NCI-H2171 treated with DMSO at 0.1 percent for 48 hours (cell line): ENCODE measurements around the gene ZNF484.
"Not testable (repeated sequence)": the region's sequence is repeated elsewhere in the genome, so short reads cannot be mapped to it uniquely, and the experiment has no call there.

Experiments
- DNase-seq: peaks from one replicate; lab custom pipeline; 2025; lab: John Stamatoyannopoulos, UW

Gene ZNF484

DNA sequence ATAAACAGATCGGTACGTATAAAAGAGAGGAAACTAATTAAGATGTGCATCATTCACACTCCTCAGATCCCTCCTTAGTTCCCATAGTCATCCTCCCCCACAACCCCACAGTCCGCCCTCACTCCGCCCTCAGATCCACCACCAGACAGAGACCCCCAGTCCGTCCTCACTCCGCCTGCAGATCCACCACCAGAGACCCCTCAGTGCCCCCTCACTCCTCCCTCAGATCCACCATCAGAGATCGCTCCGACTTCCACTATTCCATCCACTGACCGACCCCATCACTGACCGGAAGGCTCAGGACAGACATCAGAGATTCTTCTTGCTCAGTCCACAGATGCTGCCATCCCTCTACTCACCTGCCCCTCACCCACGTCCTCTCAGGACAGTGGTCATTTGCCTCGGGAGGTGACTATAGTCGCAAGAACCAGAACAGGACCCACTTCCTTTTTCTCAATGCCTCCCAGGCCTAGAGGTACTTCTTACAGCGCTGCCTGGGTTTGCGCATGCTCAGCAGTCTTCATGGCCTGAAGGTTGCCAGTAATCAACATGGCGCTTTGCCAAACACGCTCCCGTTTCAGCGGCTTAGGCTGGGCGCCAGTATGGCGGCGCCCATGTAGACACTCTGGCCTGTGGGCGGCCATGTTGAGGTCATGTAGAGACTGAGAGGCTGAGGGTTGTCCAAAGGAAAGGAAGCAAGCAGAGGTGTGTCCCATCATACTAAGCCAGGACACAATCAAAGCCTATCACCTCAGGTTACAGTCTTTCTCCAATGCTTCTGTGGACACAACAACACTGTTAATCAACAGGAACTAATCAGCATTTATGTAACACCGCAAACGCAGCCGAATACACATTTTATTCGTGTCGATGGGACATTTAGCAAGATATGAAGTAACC, at the start of gene ZNF484:
TSS of gene ZNF484 (minus strand) at position 508 of the 900 bp plus-strand sequence. CDS start 3,009 bp downstream, outside the sequence.
- DNase-seq = peak; percentile 97

DNA sequence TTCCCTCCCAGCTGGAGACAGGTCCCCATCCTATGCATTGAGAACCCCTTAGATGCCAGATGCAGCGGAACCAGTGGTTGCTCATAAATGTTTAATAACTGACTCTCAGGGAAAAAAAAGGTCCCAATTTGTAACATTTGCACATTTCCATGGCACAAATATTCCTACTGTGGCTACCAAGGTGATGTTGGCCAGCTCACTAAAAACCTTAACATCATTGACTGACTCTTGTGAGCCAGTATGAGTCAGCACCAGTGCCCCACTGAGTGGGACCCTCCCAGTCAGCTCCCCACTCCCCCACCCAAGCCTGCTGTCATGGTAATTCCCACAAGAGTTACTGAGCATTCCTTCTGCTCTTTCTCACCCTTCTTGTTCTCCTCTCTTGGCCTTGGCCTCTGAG, 42.6 kb upstream of the ZNF484 start:
- no peak for DNase-seq

DNA sequence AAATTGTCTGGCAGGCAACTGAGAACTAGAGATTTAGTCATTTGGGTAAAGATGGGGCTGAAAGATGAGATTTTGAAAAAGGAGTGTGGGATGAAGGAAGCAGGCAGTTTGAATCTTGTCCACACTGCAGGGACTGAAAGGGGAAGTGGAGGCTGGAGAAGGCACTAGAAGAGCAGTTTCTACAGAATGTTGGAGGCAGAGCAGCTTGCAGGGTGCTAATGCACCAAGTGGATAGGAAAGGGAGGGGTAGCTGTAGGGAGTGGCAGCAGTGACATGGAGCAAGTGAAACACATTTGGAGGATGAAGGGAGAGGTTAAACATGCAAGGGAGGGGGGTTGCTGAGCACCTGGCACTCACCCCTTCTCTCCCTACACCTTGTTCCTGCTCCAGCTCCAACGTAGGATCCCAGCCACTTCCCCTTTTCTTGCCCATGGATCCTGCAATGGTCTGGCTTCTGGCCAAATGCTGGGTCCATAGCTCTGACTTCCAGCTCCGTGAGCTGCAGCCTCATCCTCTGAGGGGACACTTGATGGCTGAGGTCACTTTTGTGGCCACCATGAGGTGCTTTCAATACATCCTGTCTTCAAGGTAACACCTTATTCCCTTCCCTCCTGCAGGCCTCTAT, 39.5 kb upstream of the ZNF484 start:
- no peak for DNase-seq

DNA sequence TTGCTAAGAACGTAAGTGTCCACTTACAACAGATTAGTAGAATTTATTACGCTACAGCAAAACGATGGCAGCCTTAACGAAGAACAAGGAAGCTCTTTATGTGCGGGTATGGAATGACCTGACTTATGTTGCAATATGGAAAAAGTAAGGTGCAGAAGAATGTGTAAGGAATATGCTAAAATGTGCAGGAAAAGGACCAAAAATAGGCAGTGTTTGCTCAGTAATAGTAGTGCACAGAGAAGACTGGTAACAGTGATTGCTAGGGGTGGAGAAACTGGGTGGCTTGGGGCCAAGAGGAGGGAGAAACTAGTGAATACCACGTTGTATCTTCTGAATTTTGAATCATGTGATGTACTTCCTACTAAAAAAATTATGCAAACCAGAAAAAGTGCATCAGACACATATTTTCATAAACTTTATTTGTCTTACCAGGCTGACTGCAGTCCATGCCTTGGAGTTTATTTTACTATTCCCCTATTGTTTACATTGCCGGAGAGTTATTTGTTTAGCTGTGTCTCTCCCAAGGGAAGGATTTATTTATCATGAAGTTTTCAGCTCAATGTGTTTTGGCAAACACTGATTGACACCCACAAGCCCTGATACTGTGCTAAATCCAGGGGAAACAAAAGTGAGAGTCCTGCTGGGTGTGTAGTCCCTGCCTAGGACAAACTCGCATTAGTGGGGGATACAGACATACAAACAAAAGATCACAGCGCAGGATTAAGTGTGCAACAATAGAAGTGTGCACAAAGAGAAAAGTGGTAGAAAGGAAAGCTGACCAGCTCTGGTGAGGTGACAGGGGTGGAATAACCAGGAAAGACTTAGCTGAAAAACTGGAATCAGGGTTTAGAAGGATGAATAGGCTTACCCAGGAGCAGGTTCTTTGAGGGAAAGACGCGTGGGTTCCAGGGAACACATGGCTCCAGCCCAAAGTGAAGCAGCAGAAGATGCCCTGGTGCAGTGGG, 34.0 kb upstream of the ZNF484 start:
- DNase-seq = no peak

DNA sequence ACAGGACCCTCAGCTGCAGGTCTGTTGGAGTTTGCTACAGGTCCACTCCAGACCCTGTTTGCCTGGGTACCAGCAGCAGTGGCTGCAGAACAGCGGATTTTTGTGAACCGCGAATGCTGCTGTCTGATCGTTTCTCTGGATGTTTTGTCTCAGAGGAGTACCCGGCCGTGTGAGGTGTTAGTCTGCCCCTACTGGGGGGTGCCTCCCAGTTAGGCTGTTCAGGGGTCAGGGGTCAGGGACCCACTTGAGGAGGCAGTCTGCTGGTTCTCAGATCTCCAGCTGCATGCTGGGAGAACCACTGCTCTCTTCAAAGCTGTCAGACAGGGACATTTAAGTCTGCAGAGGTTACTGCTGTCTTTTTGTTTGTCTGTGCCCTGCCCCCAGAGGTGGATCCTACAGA, 27.3 kb upstream of the ZNF484 start:
- peak; percentile 7 for DNase-seq

DNA sequence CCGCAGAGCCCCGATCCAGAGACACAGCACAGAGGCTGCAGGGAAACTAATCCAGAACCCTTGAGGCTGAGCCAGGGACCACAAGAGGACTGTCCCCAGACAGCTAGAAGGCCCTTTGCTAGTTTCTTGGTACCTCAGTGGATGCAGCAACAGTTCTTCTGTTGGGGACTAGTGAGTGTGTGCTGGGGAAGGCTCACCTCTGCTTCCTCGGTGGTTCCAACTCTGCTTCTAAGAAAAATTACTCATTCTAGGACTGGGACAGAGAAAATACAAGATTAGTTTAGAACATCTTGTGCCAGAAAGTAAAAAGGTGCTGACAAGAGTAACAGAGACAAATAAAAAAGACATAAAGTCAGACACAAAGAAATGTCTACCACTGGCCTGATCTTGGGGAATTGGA, 19.5 kb upstream of the ZNF484 start:
- no peak for DNase-seq

DNA sequence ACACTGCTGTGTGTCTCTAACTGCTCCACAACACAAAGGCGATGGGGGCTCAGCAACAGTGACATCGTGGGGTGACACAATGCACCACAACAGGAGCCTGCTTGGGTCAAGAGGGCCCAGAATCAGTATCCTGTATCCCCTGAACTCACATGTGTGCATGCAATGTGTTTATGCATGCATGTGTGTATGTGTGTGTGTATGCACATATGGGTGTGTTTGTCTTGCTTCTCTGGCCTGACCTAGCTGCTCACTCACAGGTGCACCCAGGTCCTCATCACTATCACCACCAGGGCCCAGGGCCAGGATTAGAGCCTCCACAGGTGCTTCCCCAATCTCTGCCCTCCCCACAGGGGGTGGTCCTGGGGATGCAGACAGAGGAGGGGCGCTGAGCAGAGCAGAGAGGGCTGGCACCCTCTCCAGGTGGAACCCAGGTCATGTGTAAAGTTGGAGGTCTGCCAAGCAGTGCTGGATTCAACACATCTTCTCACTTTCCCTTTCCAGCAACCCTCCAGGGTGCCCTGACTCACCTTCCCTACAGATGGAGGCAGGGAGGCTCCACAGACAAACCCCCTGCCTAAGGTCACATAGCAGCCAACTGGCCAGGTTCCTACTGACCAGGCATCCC, 18.1 kb upstream of the ZNF484 start:
- DNase-seq = peak; percentile 58

DNA sequence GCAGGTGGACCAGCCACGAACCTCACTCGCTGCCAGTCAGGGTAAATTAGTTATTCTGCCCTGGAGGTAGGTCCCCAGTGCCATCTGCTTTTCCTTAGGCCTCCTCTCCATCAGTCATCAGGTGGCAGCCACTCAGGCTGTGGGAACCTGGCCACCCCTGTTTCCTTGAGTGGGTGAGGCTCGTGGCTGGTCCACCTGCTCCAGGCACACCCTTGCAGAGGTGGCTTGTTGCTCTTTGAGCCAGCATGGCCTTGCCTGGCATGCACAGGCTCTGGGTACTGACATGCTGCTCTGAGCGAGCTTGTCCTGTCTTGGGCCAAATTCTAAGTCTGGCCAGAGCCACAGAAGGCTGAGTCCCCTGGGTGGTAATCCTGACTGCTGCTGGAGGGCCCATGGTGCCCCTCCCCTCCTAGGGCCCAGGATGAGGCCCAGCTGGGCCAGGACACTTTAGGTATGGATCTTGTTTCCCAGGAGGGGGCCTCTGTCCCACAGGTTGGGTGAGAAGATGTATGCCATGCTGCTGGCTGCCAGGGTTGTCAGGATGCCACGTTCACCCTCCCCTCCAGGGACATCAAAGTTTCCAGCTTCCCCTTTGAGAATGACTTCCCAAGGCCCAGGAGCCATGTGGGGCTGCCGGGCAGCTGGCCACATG, 17.0 kb upstream of the ZNF484 start:
- no peak for DNase-seq

DNA sequence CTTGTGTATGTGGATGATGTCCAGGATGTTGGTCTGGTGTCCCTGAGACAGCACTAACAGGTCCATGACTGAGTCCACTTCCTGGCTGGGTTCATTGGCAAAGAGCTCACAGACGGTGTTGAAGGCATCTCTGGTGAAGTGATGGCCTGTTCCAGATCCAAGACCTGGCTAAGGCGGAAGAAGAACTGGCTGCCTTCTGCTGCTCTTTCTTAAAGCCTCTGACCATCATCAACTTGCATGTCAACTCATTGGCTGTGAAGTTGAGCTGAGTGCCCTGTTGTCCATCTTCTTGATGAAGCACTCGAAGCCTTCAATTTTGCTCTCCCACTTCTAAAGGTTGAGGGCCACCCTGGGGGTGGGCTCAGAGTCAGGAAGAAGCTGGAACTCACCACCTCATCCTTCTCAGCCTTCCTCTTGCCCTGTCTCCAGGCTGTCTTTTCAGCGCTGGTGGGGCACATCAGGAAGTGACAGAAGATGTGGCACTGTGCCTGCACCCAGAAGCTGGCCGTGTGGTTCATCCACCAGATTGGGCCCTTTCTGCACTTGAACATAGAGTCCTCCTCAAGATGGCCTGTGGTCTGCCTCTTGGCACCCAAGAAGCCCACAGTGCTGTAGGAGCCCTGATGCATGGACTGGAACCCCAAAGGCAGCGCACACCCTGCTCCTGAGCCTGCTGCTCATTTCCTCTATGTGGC, 16.2 kb upstream of the ZNF484 start:
- not testable (repeated sequence) for DNase-seq

DNA sequence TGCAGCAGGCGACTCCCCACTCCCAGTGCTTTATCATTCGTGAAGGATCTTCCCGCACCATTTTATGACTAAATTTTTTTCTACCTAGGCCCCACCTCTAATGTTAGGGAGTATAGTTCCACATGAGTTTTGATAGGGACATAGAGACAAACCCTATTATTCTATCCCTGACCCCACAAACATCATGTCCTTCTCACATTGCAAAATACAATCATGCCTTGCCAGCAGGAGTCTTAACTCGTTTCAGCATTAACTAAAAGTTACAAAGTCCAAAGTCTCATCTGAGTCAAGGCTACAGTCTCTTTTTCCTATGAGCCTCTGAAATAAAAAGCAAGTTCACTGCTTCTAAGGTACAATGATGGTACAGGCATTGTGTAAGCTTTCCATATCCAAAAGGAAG, 14.4 kb upstream of the ZNF484 start:
- DNase-seq = not testable (repeated sequence)

DNA sequence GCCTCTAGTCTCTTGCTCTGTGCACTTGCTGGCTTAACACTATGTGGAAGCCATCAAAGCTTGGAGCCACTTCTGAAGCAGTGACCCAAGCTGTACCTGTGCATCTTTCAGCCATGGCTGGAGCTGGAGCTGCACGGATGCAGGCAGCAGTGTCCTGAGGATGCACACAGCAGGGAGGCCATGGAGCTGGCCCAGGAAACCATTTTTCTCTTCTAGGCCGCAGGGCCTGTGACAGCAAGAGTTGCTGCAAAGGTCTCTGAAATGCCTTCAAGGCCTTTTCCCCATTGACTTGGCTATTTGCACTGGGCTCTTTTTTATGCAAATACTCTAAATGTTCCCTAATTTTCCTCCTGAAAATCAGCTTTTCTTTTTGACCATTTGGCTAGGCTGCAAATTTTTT, 12.9 kb upstream of the ZNF484 start:
- no peak for DNase-seq

DNA sequence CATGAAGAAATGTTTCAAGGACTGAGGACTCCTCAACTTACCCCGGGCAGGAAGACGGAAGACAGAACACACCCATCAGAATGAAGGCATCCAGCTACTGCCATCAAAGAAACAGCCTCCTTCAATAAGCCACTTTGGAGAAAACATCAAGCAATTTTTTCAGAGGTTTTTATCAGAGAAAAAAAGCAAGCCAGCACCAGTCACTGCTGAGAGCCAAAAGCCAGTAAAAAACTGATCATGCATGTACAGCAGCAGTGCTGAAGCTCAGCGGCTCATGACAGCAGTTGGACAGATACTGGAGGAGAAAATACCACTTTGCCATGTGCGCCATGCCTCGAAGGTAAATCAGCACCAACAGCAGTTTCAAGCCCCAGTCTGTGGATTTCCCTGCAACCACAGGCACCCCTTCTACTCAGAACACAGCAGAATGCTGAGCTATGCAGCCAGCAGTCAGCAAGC, 10.1 kb upstream of the ZNF484 start:
- peak; percentile 72 for DNase-seq

DNA sequence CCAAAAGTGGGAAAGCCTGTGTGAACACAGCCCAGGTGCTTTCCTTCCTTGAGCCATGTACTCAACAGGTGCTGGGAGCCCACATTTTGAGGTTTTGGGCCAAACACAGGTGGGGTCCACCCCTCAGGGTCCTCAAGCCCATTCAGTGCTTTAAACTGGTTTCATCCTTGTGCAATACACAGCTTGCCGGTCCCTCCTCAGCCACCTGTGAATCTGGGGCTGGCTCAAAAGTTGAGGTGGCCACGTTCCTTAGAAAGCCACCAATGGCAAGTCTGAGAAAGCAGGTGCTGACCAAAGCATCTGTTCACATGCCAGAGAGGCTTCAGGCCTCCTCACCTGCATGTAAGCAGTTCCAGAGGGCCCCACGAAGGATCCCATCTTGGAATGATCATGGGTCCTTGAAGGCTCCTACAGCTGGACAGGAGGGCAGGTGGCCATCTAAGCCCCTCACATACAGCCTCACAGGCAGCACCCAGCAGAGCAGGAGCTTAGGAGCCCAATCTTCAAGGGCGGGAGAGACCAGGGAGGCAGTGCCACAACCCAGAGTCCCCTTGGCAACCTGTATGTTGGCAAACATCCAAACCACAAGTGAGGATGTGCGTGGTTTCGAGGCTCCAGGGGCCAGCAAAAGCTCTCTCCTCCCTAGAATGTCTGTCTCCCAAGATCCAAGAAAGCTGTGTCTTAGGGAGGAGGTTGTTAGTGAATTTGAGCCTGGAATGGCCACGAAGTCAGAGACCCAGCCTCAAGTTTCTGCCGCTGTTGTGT, 9.2 kb upstream of the ZNF484 start:
- peak; percentile 91 for DNase-seq

DNA sequence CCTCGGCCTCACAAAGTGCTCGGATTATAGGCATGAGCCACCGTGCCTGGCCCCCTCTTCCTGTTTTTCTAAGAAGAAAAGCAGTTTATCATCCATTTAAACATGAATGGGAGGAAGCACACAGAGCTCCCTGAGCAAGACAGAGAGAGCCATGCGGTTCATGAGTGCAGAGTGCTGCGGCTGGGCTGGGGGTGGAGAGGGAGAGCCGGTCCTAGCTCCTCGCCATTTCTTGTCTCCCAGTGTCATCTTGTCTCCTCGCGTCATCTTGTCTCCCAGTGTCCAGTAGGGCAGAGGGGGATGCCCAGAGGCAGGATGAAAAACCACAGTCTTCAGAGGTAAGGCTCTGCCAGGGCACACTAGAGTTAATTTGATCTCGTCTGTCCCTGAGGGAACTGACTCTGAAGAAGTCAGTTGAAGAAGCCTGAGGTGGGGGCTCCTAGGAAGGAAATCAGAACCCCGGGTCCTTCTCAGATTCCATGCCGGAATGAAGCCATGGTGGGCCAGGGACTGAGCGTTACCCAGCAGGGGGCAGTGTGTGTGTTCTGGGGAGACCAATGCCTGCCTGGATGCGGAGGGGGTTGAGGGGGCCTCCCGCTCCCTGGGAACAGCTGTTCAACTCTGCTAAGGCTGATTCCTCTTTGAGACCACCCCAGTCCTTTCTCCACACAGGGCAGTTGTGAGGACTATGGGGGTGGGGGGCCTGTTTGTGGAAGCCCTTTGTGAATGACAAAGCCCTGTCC, 6.0 kb upstream of the ZNF484 start:
- not testable (repeated sequence) for DNase-seq

DNA sequence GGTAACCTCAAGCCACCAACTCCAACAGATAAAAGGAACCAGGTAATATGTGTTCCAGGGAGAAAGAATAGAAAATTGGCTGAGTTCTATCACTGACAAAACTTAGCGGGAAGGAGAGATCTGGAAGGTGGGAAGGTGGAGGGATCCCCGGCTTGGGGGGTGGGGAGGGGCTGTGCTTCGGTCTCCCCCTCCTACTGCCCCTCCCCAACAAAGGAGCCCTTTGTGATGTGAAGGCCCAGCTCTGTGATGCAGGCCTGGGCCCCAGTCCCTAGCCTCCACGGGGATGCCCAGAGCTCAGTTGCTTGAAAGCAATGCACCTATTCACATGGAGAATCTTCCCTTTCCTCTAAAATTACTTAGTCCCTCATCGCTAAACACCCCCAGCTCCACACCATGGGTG, 4.4 kb upstream of the ZNF484 start:
- DNase-seq = no peak

DNA sequence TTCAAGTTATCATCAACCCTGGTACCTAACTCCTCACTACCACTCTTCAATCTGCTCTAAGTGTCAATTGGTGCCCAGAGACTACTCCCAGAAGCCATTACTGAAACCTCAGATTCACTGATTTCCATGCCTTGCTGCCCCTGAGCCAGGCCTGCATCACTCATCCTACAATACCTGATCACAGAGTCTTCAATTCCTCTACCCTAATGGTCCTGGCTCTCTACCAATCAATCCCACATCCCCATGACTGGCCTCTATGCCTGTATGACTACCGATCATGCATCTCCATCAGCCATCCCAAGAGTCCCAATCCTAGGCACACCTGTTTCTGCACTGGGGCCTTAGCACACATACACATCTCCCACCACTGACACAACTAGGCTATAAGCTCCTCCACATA, 2.5 kb downstream of the ZNF484 start:
- DNase-seq = no peak

DNA sequence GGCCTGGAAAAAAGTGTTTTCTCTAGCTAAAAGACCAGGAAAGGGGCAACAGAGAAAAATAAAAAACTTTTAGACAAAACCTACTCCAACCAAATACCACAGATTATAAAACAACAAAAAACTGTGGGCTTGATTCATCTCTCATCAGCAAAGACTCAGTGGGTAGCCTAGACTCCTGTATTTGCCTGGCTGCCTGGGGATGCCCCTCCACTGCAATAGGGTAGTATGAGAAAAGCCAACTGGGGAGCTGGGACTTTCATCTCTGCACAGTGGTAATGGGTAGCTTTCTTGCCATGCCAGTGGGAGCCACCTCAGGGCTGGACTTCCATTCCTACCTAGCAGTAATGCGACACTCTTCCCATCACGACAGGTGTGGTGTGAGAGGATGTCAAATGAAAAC, 7.5 kb downstream of the ZNF484 start:
- DNase-seq = no peak

DNA sequence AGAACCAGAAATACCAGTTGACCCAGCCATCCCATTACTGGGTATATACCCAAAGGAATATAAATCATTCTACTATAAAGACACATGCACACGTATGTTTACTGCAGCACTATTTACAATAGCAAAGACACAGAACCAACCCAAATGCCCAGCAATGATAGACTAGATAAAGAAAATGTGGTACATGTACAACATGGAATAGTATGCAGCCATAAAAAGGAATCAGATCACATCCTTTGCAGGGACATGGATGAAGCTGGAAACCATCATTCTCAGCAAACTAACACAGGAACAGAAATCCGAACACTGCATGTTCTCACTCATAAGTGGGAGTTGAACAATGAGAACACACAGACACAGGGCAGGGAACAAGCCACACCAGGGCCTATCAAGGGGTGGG, 11.2 kb downstream of the ZNF484 start:
- DNase-seq = not testable (repeated sequence)

DNA sequence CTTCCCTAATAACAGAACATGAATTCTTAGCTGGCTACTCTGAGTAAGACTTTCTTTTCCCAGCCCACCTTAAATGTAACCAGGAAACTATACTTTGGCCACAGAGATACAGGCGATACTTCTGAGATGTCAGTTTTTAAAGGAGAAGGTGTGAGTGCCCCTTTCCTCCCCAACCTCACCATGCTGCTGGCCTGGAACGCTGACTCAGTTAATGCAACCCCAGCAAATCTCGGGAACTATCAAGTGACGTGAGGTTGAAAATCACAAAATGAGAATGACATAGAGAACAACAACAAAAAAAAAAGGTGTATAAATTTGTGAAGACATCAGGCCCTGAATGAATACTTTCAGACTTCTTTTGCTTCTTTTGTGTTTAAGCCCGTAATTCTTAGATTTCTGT, 13.7 kb downstream of the ZNF484 start:
- DNase-seq = no peak
